Prostate gland (tissue), 2 donors: ENCODE results near the gene KIF5C. TPM values are rescaled to one million over a fixed set of nuclear protein-coding genes. Genes with fewer than 3 reads are reported as not detected.
A peak's percentile ranks its signal among the peaks of the same experiment; 100 is the strongest.

ENCODE experiments used
- DNase-seq: peaks from one replicate; pipeline ENCODE4 v3.0.0-alpha.2; 2019; ENCODE audit warnings: low spot score
- H3K27ac ChIP-seq, 2 donors: fragments of 200-600 bp; sonication (generic); 2 replicates each; pipeline ENCODE4 v1.5.1; 2017 to 2019
- H3K27me3 ChIP-seq: fragments of 200-600 bp; sonication (generic); replicated peaks from 2 replicates; pipeline ENCODE4 v1.5.1; 2019; ENCODE audit not compliant: insufficient read depth
- H3K36me3 ChIP-seq, 2 donors: fragments of 200-600 bp; sonication (generic); 1 replicate in 1 of 2; 2 replicates in 1 of 2; pipeline versions ENCODE4 v1.5.1 to v1.8.1; 2017 to 2019
- H3K4me1 ChIP-seq: fragments of 200-600 bp; sonication (generic); replicated peaks from 2 replicates; pipeline ENCODE4 v1.5.1; 2019
- H3K4me3 ChIP-seq, 2 donors: fragments of 200-600 bp; sonication (generic); 2 replicates each; pipeline ENCODE4 v1.5.1; 2017 to 2019
- H3K9me3 ChIP-seq: fragments of 200-600 bp; sonication (generic); 2 replicates; pipeline ENCODE4 v1.5.1; 2017
- POLR2A ChIP-seq: fragments of 450-650 bp; IDR thresholded peaks from one replicate; pipeline ENCODE4 v1.6.1; 2016; ENCODE audit warnings: antibody characterized with exemption, mild to moderate bottlenecking
- POLR2AphosphoS5 ChIP-seq: sonication (generic); formaldehyde crosslinking; IDR thresholded peaks from one replicate; pipeline ENCODE4 v1.6.1; 2017; ENCODE audit warnings: antibody characterized with exemption
- WGBS: methylation state at CpG from one replicate; pipeline ENCODE4 v1.1.5; 2018; 5-methylcytosine and 5-hydroxymethylcytosine counted together
- intact Hi-C: fragments of 100-400 bp; cut with DNase I; formaldehyde crosslinking; loops from one replicate; pipeline ENCODE4 v1.14.2; 2022
- total RNA-seq, 2 donors: library from RNA; depleted of rRNA; stranded (reverse); fragments of >200 nt; gene quantifications; one replicate each; pipeline ENCODE4 v1.1.0, GENCODE V29; 2016
- TF ChIP-seq, protein P1 (sequence below), 4 experiments: fragments of 200-600 bp in 2 of 4; fragments of 450-650 bp in 2 of 4; sonication (generic) in 2 of 4; IDR thresholded peaks; 1 replicate in 3 of 4; 2 replicates in 1 of 4; pipeline ENCODE4 v1.5.1; 2016 to 2019; ENCODE audit warnings: antibody characterized with exemption in 4 of 4, mild to moderate bottlenecking in 2 of 4, moderate library complexity in 2 of 4

KIF5C gene
- total RNA-seq, 2 donors from 2014 or later = 84.3 to 123 TPM

DNA sequence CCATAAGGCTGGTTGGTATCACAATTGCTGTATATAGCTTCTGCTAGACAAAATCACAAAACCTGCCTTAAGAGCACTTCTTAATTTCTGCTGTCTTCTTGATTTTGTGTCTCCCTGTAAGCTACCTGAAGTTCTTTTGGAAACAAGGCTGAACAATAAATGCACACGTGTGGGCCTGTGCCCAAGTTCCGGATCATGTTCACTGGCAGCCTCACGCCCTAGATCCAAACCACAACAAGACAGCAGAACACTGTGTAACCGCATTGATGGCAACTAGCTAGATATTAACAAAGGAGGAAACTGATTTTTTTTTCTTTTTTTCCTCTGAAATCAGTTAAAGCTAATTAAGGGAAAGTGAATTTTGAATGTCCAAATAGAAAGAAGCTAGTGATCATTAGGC lies 82.0 kb downstream of the KIF5C start:
- DNase-seq = peak; percentile 83
- Histone ChIP-seq H3K4me3 (no peak overlapping the region), H3K9me3 (no peaks in the 10 kb centered on the region), H3K36me3 (no peaks in the 10 kb centered on the region), H3K27ac (no peak overlapping the region), H3K4me1 (no peaks in the 10 kb centered on the region), H3K27me3 (no peaks in the 10 kb centered on the region)
- WGBS = 31% methylated on average over 4 of the region's 4 CpGs
- TF ChIP-seq, protein P1, sequence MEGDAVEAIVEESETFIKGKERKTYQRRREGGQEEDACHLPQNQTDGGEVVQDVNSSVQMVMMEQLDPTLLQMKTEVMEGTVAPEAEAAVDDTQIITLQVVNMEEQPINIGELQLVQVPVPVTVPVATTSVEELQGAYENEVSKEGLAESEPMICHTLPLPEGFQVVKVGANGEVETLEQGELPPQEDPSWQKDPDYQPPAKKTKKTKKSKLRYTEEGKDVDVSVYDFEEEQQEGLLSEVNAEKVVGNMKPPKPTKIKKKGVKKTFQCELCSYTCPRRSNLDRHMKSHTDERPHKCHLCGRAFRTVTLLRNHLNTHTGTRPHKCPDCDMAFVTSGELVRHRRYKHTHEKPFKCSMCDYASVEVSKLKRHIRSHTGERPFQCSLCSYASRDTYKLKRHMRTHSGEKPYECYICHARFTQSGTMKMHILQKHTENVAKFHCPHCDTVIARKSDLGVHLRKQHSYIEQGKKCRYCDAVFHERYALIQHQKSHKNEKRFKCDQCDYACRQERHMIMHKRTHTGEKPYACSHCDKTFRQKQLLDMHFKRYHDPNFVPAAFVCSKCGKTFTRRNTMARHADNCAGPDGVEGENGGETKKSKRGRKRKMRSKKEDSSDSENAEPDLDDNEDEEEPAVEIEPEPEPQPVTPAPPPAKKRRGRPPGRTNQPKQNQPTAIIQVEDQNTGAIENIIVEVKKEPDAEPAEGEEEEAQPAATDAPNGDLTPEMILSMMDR (IDR thresholded peaks at IDR 0.05) = no peak
- TF ChIP-seq POLR2A = no peak
- peak; percentile 85 for TF ChIP-seq POLR2AphosphoS5
- intact Hi-C loops = no loop called here

DNA sequence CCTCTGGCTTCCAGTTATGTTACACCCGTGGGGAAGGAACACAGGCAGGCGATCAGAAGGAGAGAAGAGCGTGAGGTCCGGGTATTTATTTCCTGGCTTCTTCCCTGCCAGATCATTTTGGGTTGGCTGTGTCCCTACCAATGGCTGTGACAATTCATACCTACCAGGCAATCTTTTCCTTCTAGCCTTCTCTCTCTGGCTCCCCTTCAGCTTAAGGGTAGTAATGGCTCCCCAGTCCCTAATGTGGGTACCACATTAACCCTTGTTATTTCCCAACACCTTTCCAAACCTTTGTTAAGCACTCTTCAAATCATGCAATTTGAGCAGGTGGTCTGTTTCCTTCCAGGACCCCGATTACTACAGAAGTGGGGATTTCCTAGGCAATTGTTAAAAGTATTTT lies 84.7 kb downstream of the KIF5C start:
- intact Hi-C loops = no loop called here

DNA sequence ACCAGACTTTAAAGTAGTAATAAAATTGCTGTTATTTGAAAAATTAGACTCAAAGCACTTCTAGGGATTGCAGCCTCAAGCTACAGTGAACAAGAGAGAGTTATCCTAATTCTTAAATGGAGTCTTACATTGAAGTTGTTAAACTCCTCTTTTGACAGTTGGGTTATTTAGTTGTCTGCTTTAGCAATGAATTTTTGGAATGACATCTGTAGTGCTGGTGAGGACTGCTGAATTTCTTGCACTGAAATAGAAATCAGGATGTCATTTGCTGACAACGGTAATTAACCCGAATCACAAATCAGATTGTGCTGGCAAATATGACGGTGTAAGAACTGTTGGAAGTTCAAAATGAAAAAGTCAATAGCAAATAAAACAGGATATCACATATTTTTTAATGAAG lies 85.5 kb downstream of the KIF5C start:
- TF ChIP-seq POLR2A (no peak), POLR2AphosphoS5 (no peak)
- TF ChIP-seq, protein P1 (IDR thresholded peaks at IDR 0.05) = no peak
- Histone ChIP-seq H3K9me3 (no peaks in the 10 kb centered on the region), H3K4me3 (no peak overlapping the region), H3K27me3 (no peaks in the 10 kb centered on the region), H3K27ac (no peak overlapping the region), H3K36me3 (no peaks in the 10 kb centered on the region), H3K4me1 (no peaks in the 10 kb centered on the region)
- 97% methylated on average over 3 of the region's 3 CpGs for WGBS
- DNase-seq = no peak
- intact Hi-C loops = no loop called here

More for the DNA sequence above, 84.7 kb downstream of the KIF5C start:
- no peak overlapping the region for H3K4me3 ChIP-seq
- 95% methylated on average over 5 of the region's 5 CpGs for WGBS
- TF ChIP-seq POLR2A (no peak), POLR2AphosphoS5 (no peak)
- TF ChIP-seq, protein P1 (IDR thresholded peaks at IDR 0.05) = no peak
- no peak for DNase-seq
- no peaks in the 10 kb centered on the region for H3K9me3 ChIP-seq
- no peak overlapping the region for H3K27ac ChIP-seq
- no peaks in the 10 kb centered on the region for H3K4me1 ChIP-seq
- H3K27me3 ChIP-seq = no peaks in the 10 kb centered on the region
- H3K36me3 ChIP-seq = no peaks in the 10 kb centered on the region

DNA sequence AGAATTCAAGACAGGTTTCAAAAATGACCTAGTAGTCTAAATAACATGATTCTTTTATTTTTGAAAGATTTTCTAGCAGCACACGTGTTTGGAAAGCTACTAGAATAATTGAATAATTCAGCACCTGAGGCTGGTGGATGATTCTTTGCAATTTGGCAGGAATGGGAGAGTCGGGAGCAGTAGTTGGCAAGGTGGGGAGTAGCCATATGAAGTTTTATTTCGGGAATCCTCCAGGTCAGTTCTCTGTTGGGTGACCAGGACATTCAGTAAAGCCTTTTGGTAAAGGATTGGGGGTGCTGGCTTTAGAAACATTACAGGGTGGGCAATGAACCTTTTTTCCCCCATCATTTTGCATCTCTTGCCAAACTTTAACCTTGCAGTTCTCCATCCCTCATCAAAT lies 88.4 kb downstream of the KIF5C start:
- DNase-seq = no peak
- H3K36me3 ChIP-seq = no peaks in the 10 kb centered on the region
- H3K9me3 ChIP-seq = no peaks in the 10 kb centered on the region
- TF ChIP-seq POLR2A = no peak
- TF ChIP-seq, protein P1 (IDR thresholded peaks at IDR 0.05) = no peak
- no peaks in the 10 kb centered on the region for H3K27me3 ChIP-seq
- no peaks in the 10 kb centered on the region for H3K4me1 ChIP-seq
- no peak overlapping the region for H3K27ac ChIP-seq
- H3K4me3 ChIP-seq = no peak overlapping the region
- intact Hi-C loops = no loop called here
- WGBS = 92% methylated on average over 3 of the region's 3 CpGs

DNA sequence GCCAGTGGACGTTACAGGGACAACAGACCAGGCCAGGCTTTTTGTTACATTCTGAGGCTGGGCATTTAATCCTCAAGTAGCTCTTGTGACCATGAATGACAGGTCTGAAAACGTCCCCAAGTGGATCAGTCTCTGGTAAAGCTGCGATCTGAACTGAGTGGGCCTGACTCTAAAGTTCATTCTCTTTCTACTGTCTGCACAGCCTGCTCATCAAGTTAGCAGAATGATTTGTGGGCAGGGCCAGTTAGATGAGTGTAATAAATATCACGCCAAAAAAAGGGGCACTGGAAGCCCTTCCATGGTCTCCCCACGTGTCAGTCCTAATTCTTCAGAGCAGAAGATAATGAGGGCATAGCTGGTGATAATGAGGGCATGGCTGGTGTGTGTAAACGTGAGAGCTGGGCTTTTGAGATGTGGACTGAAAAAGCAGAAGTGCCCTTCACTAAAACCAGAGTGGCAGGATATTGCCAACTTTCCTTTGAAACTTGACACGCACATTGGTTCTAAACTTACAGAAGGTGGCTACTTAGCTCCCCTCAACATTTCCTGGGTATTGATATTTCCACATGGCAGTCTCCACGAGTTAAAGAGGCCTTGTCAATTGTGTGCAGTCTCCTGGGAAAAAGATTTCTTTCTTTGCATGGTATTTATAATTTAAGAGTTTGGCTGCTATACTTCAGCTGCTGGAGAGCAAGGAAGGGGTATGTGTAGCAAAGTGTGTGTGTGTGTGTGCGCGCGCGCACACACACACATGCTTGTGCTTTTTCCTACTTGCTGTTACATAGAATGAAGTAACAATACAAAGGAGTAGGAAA lies 90.8 kb downstream of the KIF5C start:
- H3K36me3 ChIP-seq = no peaks in the 10 kb centered on the region
- no peaks in the 10 kb centered on the region for H3K9me3 ChIP-seq
- no peaks in the 10 kb centered on the region for H3K4me1 ChIP-seq
- H3K27me3 ChIP-seq = no peaks in the 10 kb centered on the region
- no peak for DNase-seq
- H3K27ac ChIP-seq = no peak overlapping the region
- WGBS = 73% methylated on average over 12 of the region's 12 CpGs
- no peak overlapping the region for H3K4me3 ChIP-seq
- TF ChIP-seq, protein P1 (IDR thresholded peaks at IDR 0.05) = no peak
- no peak for TF ChIP-seq POLR2A
- TF ChIP-seq POLR2AphosphoS5 = no peak
- intact Hi-C loops = no loop called here
